Gastrocnemius medialis (tissue), 4 donors: ENCODE results near the gene PARVA. TPM values are rescaled to one million over a fixed set of nuclear protein-coding genes. Genes with fewer than 3 reads are reported as not detected.

Experiments used
- ATAC-seq, 2 donors: fragments of 150-250 bp; one replicate each; pipeline ENCODE4 v1.9.1; 2016
- DNase-seq, 2 donors: peaks; one replicate each; pipeline ENCODE4 v3.0.0-alpha.2; 2019
- H3K27ac ChIP-seq, 4 donors: fragments of 200-600 bp; sonication (generic); 1 replicate in 1 of 4; 2 replicates in 3 of 4; pipeline ENCODE4 v1.5.1; 2016 to 2018; ENCODE audit warnings: mild to moderate bottlenecking in 2 of 4, moderate library complexity in 1 of 4
- H3K27me3 ChIP-seq, 3 donors: fragments of 200-600 bp; sonication (generic) in 2 of 3; 1 replicate in 1 of 3; 2 replicates in 2 of 3; pipeline versions ENCODE4 v1.5.1 to v1.6.0; 2016 to 2019; ENCODE audit warnings: mild to moderate bottlenecking in 1 of 3, moderate library complexity in 1 of 3
- H3K36me3 ChIP-seq, 2 donors: fragments of 200-600 bp; sonication (generic) in 1 of 2; one replicate each; pipeline ENCODE4 v1.5.1; 2017 to 2018
- H3K4me1 ChIP-seq, 2 donors: fragments of 200-600 bp; sonication (generic) in 1 of 2; one replicate each; pipeline ENCODE4 v1.5.1; 2016 to 2017; ENCODE audit warnings: mild to moderate bottlenecking in 2 of 2
- H3K4me3 ChIP-seq, 4 donors: fragments of 200-600 bp; sonication (generic) in 3 of 4; 1 replicate in 1 of 4; 2 replicates in 3 of 4; pipeline ENCODE4 v1.5.1; 2016 to 2019; ENCODE audit warnings: mild to moderate bottlenecking in 2 of 4
- H3K9me3 ChIP-seq, 3 donors: fragments of 200-600 bp; sonication (generic) in 2 of 3; 1 replicate in 1 of 3; 2 replicates in 2 of 3; pipeline ENCODE4 v1.5.1; 2016 to 2019
- POLR2A ChIP-seq, 2 donors: fragments of 450-650 bp; IDR thresholded peaks; one replicate each; pipeline ENCODE4 v1.6.1; 2017; ENCODE audit warnings: antibody characterized with exemption in 2 of 2, mild to moderate bottlenecking in 2 of 2, moderate library complexity in 2 of 2
- in situ Hi-C, 4 donors: fragments of 200-750 bp; cut with MboI; loops; one replicate each; pipeline versions ENCODE4 v1.15.0 to v1.8.0; 2017; ENCODE audit warnings: low sequenced_read_pairs in 4 of 4
- intact Hi-C: fragments of 100-400 bp; cut with DNase I; formaldehyde crosslinking; loops from one replicate; pipeline ENCODE4 v1.15.1; 2023; ENCODE audit warnings: low total_unique reads
- total RNA-seq, 4 donors: library from RNA; depleted of rRNA; stranded (reverse); fragments of >200 nt; gene quantifications; one replicate each; pipeline versions ENCODE4 v1.1.0 to v1.2.3, GENCODE V29; 2016
- TF ChIP-seq, protein P1 (sequence below), 5 experiments: fragments of 450-650 bp in 3 of 5; fragments of 200-600 bp in 2 of 5; sonication (generic) in 2 of 5; IDR thresholded peaks in 4 of 5; conservative IDR thresholded peaks in 1 of 5; 1 replicate in 4 of 5; 2 replicates in 1 of 5; pipeline ENCODE4 v1.5.1; 2016 to 2019; ENCODE audit warnings: antibody characterized with exemption in 5 of 5, mild to moderate bottlenecking in 3 of 5, moderate library complexity in 3 of 5

PARVA gene
- total RNA-seq, 4 donors from 2014 or later: 4.4 to 9.7 (median 8.4) TPM

- Histone ChIP-seq H3K4me1 (peaks cover 26 to 48% of the 10 kb centered on the region in 2 donors), H3K4me3 (no peak overlapping the region), H3K36me3 (no peaks in the 10 kb centered on the region), H3K9me3 (no peaks in the 10 kb centered on the region), H3K27me3 (no peaks in the 10 kb centered on the region), H3K27ac (peak overlapping the region; percentile 49 to 69 (median 60))
- peak; percentile 75 to 93 for ATAC-seq
- in situ Hi-C loops (no loop called here), intact Hi-C loops (no loop called here)
- no peak for TF ChIP-seq POLR2A (IDR thresholded peaks at IDR 0.05)
- TF ChIP-seq, protein P1, sequence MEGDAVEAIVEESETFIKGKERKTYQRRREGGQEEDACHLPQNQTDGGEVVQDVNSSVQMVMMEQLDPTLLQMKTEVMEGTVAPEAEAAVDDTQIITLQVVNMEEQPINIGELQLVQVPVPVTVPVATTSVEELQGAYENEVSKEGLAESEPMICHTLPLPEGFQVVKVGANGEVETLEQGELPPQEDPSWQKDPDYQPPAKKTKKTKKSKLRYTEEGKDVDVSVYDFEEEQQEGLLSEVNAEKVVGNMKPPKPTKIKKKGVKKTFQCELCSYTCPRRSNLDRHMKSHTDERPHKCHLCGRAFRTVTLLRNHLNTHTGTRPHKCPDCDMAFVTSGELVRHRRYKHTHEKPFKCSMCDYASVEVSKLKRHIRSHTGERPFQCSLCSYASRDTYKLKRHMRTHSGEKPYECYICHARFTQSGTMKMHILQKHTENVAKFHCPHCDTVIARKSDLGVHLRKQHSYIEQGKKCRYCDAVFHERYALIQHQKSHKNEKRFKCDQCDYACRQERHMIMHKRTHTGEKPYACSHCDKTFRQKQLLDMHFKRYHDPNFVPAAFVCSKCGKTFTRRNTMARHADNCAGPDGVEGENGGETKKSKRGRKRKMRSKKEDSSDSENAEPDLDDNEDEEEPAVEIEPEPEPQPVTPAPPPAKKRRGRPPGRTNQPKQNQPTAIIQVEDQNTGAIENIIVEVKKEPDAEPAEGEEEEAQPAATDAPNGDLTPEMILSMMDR (IDR thresholded peaks at IDR 0.05 in 4 of 5, conservative IDR thresholded peaks at IDR 0.05 in 1 of 5): no peak
- DNase-seq: peak; percentile 46 to 66
Measured at GRCh38 chr11:12430954-12431595, 53.7 kb downstream of the PARVA start.

DNA sequence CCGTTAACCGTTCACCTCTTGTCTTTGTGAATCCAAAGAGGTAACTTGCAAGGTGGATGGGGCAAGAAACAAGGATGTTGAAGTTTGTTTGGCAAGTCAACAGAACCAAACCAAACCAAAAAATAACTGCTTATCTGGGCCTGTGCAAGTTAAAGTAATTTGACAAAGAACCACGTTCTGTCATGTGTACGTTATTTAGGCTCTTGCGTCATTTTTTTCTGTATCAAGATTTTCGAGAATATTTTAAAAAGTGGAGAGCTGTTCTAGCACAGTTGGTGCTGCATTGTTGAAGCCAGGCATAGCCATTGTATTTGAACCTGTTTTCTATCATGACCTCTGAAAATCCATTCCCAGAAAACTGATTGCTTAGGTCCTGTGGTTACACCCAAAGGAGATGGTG, 55.1 kb downstream of the PARVA start:
- Histone ChIP-seq H3K4me3 (no peak overlapping the region), H3K4me1 (peaks cover 26 to 50% of the 10 kb centered on the region in 2 donors), H3K9me3 (no peaks in the 10 kb centered on the region), H3K27me3 (no peaks in the 10 kb centered on the region), H3K27ac (peak overlapping the region in 2 of 4 donors; percentile 65 to 66), H3K36me3 (no peaks in the 10 kb centered on the region)
- TF ChIP-seq, protein P1 (IDR thresholded peaks at IDR 0.05 in 4 of 5, conservative IDR thresholded peaks at IDR 0.05 in 1 of 5): no peak
- TF ChIP-seq POLR2A (IDR thresholded peaks at IDR 0.05): no peak
- intact Hi-C loops (no loop called here), in situ Hi-C loops (no loop called here)
- DNase-seq: no peak
- ATAC-seq: no peak

GRCh38 chr11:12433121-12433520, 55.8 kb downstream of the PARVA start:
- peak overlapping the region; percentile 56 to 66 (median 63) for H3K27ac ChIP-seq
- H3K4me1 ChIP-seq: peaks cover 26 to 50% of the 10 kb centered on the region in 2 donors
- H3K4me3 ChIP-seq: no peak overlapping the region
- TF ChIP-seq, protein P1 (IDR thresholded peaks at IDR 0.05 in 4 of 5, conservative IDR thresholded peaks at IDR 0.05 in 1 of 5): no peak
- TF ChIP-seq POLR2A (IDR thresholded peaks at IDR 0.05): no peak
- no peaks in the 10 kb centered on the region for H3K9me3 ChIP-seq
- DNase-seq (no peak), ATAC-seq (no peak)
- in situ Hi-C loops: no loop called here
- H3K27me3 ChIP-seq: no peaks in the 10 kb centered on the region
- intact Hi-C loops: no loop called here
- H3K36me3 ChIP-seq: no peaks in the 10 kb centered on the region

- H3K36me3 ChIP-seq: no peaks in the 10 kb centered on the region
- DNase-seq (no peak), ATAC-seq (no peak)
- in situ Hi-C loops (no loop called here), intact Hi-C loops (no loop called here)
- no peak for TF ChIP-seq POLR2A (IDR thresholded peaks at IDR 0.05)
- TF ChIP-seq, protein P1 (IDR thresholded peaks at IDR 0.05 in 4 of 5, conservative IDR thresholded peaks at IDR 0.05 in 1 of 5): no peak
- H3K27ac ChIP-seq: peak overlapping the region; percentile 56 to 66 (median 63)
- no peaks in the 10 kb centered on the region for H3K9me3 ChIP-seq
- H3K4me3 ChIP-seq: no peak overlapping the region
- H3K27me3 ChIP-seq: no peaks in the 10 kb centered on the region
- peaks cover 26 to 50% of the 10 kb centered on the region in 2 donors for H3K4me1 ChIP-seq
Measured at GRCh38 chr11:12433571-12434324, 56.4 kb downstream of the PARVA start.
